Suprapubic skin (tissue), 4 donors: ENCODE results near the gene C1QTNF5. TPM values are rescaled to one million over a fixed set of nuclear protein-coding genes. Genes with fewer than 3 reads are reported as not detected.
A peak's percentile ranks its signal among the peaks of the same experiment; 100 is the strongest.

ENCODE experiments used
- DNase-seq, 2 donors: peaks; one replicate each; pipeline ENCODE4 v3.0.0-alpha.2; 2019; ENCODE audit warnings: low spot score in 2 of 2
- H3K27ac ChIP-seq: fragments of 200-600 bp; sonication (generic); one replicate; pipeline ENCODE4 v1.5.1; 2019
- H3K27me3 ChIP-seq: fragments of 200-600 bp; sonication (generic); one replicate; pipeline ENCODE4 v1.5.1; 2019
- H3K36me3 ChIP-seq: fragments of 200-600 bp; sonication (generic); one replicate; pipeline ENCODE4 v1.5.1; 2019
- H3K4me1 ChIP-seq: fragments of 200-600 bp; sonication (generic); one replicate; pipeline ENCODE4 v1.5.1; 2019
- H3K4me3 ChIP-seq: fragments of 200-600 bp; sonication (generic); one replicate; pipeline ENCODE4 v1.5.1; 2019; ENCODE audit warnings: mild to moderate bottlenecking
- H3K9me3 ChIP-seq: fragments of 200-600 bp; sonication (generic); one replicate; pipeline ENCODE4 v1.5.1; 2019
- EP300 ChIP-seq: sonication (generic); formaldehyde crosslinking; IDR thresholded peaks from one replicate; pipeline ENCODE4 v1.6.1; 2017; ENCODE audit warnings: antibody characterized with exemption
- POLR2A ChIP-seq, 2 donors: fragments of 450-650 bp; IDR thresholded peaks; one replicate each; pipeline ENCODE4 v1.6.1; 2017; ENCODE audit warnings: antibody characterized with exemption in 2 of 2, mild to moderate bottlenecking in 2 of 2, moderate library complexity in 2 of 2
- POLR2AphosphoS5 ChIP-seq, 3 donors: sonication (generic); formaldehyde crosslinking; IDR thresholded peaks; one replicate each; pipeline ENCODE4 v1.6.1; 2017; ENCODE audit warnings: antibody characterized with exemption in 3 of 3
- WGBS: methylation state at CpG from one replicate; pipeline ENCODE4 v1.1.5; 2018; 5-methylcytosine and 5-hydroxymethylcytosine counted together
- total RNA-seq, 4 donors: library from RNA; depleted of rRNA; stranded (reverse); fragments of >200 nt; gene quantifications; one replicate each; pipeline ENCODE4 v1.1.0, GENCODE V29; 2016
- TF ChIP-seq, protein P1 (sequence below), 2 donors: fragments of 200-600 bp in 1 of 2; fragments of 450-650 bp in 1 of 2; sonication (generic) in 1 of 2; IDR thresholded peaks; one replicate each; pipeline ENCODE4 v1.5.1; 2016 to 2019; ENCODE audit warnings: antibody characterized with exemption in 2 of 2, mild to moderate bottlenecking in 1 of 2, moderate library complexity in 1 of 2

C1QTNF5 gene
- total RNA-seq, 4 donors from 2014 or later: 3.7 to 9.8 (median 4.9) TPM

DNA sequence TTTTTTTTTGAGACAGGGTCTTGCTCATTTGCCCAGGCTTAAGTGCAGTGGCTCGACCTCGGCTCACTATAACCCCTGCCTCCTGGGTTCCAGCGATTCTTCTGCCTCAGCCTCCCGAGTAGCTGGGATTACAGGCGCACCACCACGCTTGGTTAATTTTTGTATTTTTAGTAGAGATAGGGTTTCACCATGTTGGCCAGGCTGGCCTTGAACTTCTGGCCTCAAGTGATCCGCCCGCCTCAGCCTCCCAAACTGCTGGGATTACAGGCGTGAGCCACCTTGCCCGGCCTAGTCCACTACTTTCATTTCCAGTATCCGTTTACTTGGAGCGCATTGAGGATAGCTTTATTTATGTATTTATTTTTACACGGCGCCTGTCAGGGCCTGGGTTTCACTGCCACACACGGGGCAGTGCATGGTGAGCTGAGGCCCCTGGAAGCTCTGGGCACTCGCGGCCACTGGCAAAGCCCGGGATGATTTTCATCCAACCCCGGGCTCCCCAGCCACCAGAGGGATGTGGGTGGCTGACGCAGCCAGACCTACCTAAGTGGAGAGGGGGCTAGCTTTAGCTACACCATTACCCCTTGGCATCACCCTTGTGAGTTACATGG lies 17.7 kb downstream of the C1QTNF5 start:
- Histone ChIP-seq H3K9me3 (no peaks in the 10 kb centered on the region), H3K36me3 (no peaks in the 10 kb centered on the region), H3K27ac (no peak overlapping the region), H3K4me3 (no peak overlapping the region), H3K4me1 (peaks cover 37% of the 10 kb centered on the region), H3K27me3 (peaks cover 8% of the 10 kb centered on the region)
- TF ChIP-seq POLR2A (IDR thresholded peaks at IDR 0.05) (no peak), POLR2AphosphoS5 (IDR thresholded peaks at IDR 0.05) (no peak), EP300 (no peak)
- TF ChIP-seq, protein P1, sequence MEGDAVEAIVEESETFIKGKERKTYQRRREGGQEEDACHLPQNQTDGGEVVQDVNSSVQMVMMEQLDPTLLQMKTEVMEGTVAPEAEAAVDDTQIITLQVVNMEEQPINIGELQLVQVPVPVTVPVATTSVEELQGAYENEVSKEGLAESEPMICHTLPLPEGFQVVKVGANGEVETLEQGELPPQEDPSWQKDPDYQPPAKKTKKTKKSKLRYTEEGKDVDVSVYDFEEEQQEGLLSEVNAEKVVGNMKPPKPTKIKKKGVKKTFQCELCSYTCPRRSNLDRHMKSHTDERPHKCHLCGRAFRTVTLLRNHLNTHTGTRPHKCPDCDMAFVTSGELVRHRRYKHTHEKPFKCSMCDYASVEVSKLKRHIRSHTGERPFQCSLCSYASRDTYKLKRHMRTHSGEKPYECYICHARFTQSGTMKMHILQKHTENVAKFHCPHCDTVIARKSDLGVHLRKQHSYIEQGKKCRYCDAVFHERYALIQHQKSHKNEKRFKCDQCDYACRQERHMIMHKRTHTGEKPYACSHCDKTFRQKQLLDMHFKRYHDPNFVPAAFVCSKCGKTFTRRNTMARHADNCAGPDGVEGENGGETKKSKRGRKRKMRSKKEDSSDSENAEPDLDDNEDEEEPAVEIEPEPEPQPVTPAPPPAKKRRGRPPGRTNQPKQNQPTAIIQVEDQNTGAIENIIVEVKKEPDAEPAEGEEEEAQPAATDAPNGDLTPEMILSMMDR (IDR thresholded peaks at IDR 0.05): no peak
- 87% methylated on average over 20 of the region's 20 CpGs for WGBS
- DNase-seq: peak; percentile 53 to 56

DNA sequence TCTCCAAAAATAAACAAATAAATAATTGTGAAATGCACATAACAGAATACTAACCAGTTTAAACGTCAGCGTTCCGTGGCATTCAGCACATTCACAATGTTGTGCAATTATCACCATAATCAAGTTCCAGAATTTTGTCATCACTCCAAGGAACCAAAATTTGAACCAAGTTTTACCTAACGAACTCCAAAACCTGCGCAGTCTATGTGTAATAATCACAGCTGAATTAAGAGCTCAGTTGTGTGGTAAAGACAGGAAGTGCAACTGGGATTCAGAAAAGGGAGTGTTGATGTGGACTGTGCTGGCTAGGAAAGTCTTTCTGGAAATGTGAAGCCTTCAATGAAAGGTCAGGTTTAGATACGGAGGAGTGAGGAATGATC lies 18.3 kb downstream of the C1QTNF5 start:
- H3K27ac ChIP-seq: no peak overlapping the region
- DNase-seq: peak in 1 of 2 donors; percentile 16
- 53% methylated on average over 6 of the region's 6 CpGs for WGBS

DNA sequence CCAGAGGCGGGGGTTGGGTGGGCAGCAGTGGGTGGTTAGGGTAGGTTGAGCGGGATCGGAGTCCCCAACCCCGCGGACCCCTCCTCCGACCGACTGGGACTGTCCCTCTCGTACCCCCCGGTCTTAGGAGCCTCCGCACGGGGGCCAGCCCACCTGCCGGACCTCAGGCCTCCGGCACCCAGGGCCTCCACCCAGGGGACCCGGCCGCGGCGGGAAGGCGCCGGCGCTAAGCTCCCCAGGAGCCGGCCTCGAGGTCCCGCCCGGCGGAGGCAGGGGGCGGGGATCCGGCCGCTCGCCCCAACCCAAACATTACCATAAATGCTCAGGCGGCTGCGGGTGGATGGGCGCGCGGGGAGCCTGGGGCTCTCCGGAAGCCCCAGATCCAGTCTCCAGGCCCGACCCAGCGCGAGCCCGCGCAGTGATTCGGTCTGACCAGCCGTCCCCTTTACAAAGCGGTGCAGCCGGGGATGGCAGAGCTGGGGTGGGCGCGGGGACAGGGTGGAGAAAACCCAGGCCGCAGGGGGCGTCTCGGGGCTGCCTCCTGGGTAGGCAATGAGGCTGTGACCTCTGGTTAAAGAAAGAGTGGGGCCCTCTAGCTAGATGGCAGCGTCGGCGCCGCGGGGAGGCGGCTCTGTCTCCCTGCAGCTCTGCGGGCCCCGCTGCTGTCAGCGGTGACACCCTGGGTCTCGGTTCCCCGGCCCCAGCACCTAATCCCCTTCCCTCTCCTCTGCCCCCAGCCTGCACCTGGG lies 19.7 kb downstream of the C1QTNF5 start:
- H3K27ac ChIP-seq: peak overlapping the region; percentile 82

More for the DNA sequence above, 18.3 kb downstream of the C1QTNF5 start:
- Histone ChIP-seq H3K36me3 (no peaks in the 10 kb centered on the region), H3K27me3 (peaks cover 10% of the 10 kb centered on the region), H3K4me1 (peaks cover 44% of the 10 kb centered on the region), H3K4me3 (no peak overlapping the region), H3K9me3 (no peaks in the 10 kb centered on the region)
- no peak for TF ChIP-seq POLR2AphosphoS5 (IDR thresholded peaks at IDR 0.05)
- no peak for TF ChIP-seq POLR2A (IDR thresholded peaks at IDR 0.05)
- no peak for TF ChIP-seq EP300
- TF ChIP-seq, protein P1 (IDR thresholded peaks at IDR 0.05): no peak

DNA sequence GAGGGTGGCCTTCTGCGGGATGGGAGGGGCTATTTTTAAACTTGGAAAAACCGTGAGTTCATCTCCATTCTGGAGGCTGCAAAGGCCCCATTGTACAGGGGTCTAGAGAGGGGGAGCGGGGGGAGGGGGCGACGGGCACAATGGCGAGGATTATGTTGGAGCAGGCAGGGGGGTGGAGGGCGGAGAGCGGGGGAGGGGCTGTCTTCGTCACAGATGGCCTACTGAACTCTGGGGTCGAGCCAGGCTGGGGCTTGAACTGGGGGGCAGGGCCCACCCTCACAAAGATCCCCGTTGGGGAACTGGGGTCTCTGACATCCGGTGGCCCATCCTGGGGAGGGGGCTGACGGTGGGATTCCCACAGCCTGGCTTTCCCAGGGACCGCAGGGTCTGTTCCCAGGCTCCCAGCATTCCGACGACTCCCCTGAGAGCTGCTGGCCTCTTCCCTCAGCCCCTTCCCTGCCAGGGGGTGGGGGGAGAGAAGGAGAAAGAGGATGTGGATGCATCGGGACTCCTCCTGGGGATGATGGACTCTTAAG lies 20.4 kb downstream of the C1QTNF5 start:
- no peaks in the 10 kb centered on the region for H3K36me3 ChIP-seq
- peaks cover 63% of the 10 kb centered on the region for H3K4me1 ChIP-seq
- H3K27me3 ChIP-seq: peaks cover 28% of the 10 kb centered on the region
- H3K27ac ChIP-seq: peak overlapping the region; percentile 82
- peak; percentile 64 to 73 for DNase-seq
- TF ChIP-seq POLR2A (IDR thresholded peaks at IDR 0.05): no peak
- TF ChIP-seq EP300: no peak
- no peak for TF ChIP-seq POLR2AphosphoS5 (IDR thresholded peaks at IDR 0.05)
- TF ChIP-seq, protein P1 (IDR thresholded peaks at IDR 0.05): no peak
- WGBS: 39% methylated on average over 17 of the region's 17 CpGs
- H3K4me3 ChIP-seq: peak overlapping the region; percentile 58
- no peaks in the 10 kb centered on the region for H3K9me3 ChIP-seq

More for the DNA sequence above, 19.7 kb downstream of the C1QTNF5 start:
- H3K4me3 ChIP-seq: peak overlapping the region; percentile 58
- DNase-seq: peak; percentile 75 to 81
- H3K4me1 ChIP-seq: peaks cover 56% of the 10 kb centered on the region
- H3K27me3 ChIP-seq: peaks cover 22% of the 10 kb centered on the region
- TF ChIP-seq EP300 (no peak), POLR2A (IDR thresholded peaks at IDR 0.05) (no peak), POLR2AphosphoS5 (IDR thresholded peaks at IDR 0.05) (no peak)
- TF ChIP-seq, protein P1 (IDR thresholded peaks at IDR 0.05): no peak
- WGBS: 0% methylated on average over 4 of the region's 60 CpGs
- H3K36me3 ChIP-seq: no peaks in the 10 kb centered on the region
- H3K9me3 ChIP-seq: no peaks in the 10 kb centered on the region

DNA sequence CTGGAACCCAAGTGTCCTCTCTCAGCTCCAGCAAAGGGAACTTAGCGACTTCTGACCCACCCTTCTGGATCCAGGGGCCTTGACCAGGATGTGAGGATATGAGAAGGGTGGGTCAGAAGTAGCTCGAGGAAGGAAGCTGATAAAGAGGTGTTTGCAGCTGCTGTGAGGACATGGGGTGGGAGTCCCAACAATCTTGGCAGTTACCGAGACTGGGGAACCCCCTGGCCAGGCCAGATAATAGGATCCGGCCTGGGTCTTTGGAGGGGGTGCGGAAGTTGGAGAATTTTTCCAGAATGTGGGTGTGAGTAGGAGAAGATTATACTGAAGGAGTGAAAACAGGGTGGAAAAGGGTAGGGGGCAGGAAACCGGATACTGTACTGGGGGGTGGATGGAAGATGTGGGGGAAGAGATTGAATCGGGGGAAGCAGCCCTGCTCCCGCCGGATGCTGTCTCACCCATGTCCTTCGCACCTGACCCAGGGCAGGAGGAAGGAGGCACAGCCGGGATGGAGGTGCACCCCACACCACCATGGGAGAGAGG lies 20.9 kb downstream of the C1QTNF5 start:
- Histone ChIP-seq H3K4me3 (peak overlapping the region; percentile 13), H3K27ac (peak overlapping the region; percentile 82), H3K9me3 (no peaks in the 10 kb centered on the region), H3K27me3 (peaks cover 34% of the 10 kb centered on the region), H3K4me1 (peaks cover 68% of the 10 kb centered on the region), H3K36me3 (no peaks in the 10 kb centered on the region)
- DNase-seq: peak in 1 of 2 donors; percentile 34
- no peak for TF ChIP-seq POLR2AphosphoS5 (IDR thresholded peaks at IDR 0.05)
- 61% methylated on average over 11 of the region's 11 CpGs for WGBS
